SK-N-SH treated with all-trans-retinoic acid at 6 μM for 48 hours (cell line): ENCODE measurements around the gene TMUB1.

ENCODE experiments used
- ATAC-seq: fragments of 200-7000 bp; cut with Tn5 transposase; 3 replicates; pipeline ENCODE4 v1.9.1; 2020; ENCODE audit warnings: mild to moderate bottlenecking, moderate library complexity
- BACH2 ChIP-seq: fragments of 250-450 bp; sonication (Bioruptor Pico); IDR thresholded peaks from 2 replicates; pipeline ENCODE4 v1.9.0; 2021; ENCODE audit warnings: mild to moderate bottlenecking, borderline replicate concordance
- CSDC2 ChIP-seq: fragments of 250-450 bp; sonication (Bioruptor Pico); IDR thresholded peaks from 2 replicates; pipeline ENCODE4 v1.5.0; 2020; ENCODE audit warnings: mild to moderate bottlenecking, moderate library complexity
- ESRRG ChIP-seq: fragments of 250-450 bp; sonication (Bioruptor Pico); IDR thresholded peaks from 2 replicates; pipeline ENCODE4 v1.6.1; 2021; ENCODE audit warnings: mild to moderate bottlenecking
- GLIS3 ChIP-seq: fragments of 250-450 bp; sonication (Bioruptor Pico); IDR thresholded peaks from 2 replicates; pipeline ENCODE4 v1.5.0; 2020; ENCODE audit warnings: mild to moderate bottlenecking, moderate library complexity
- ISL1 ChIP-seq: fragments of 250-450 bp; sonication (Bioruptor Pico); IDR thresholded peaks from 2 replicates; pipeline ENCODE4 v2.1.2; 2022; ENCODE audit warnings: mild to moderate bottlenecking, moderate library complexity
- OSR1 ChIP-seq: fragments of 250-450 bp; sonication (Bioruptor Pico); IDR thresholded peaks from 2 replicates; pipeline ENCODE4 v1.8.0; 2022; ENCODE audit warnings: moderate library complexity, mild to moderate bottlenecking, inconsistent platforms
- RARB ChIP-seq: fragments of 250-450 bp; sonication (Bioruptor Pico); IDR thresholded peaks from 2 replicates; pipeline ENCODE4 v1.8.0; 2021; ENCODE audit warnings: mild to moderate bottlenecking, moderate library complexity
- TOX ChIP-seq: fragments of 250-450 bp; sonication (Bioruptor Pico); IDR thresholded peaks from 2 replicates; pipeline ENCODE4 v1.8.0; 2021; ENCODE audit warnings: mild to moderate bottlenecking, moderate library complexity, borderline replicate concordance
- ZC3H10 ChIP-seq: fragments of 250-450 bp; sonication (Bioruptor Pico); IDR thresholded peaks from 2 replicates; pipeline ENCODE4 v1.5.1; 2021; ENCODE audit warnings: mild to moderate bottlenecking, moderate library complexity
- ZFP30 ChIP-seq: fragments of 450-650 bp; formaldehyde crosslinking; IDR thresholded peaks from 2 replicates; pipeline ENCODE4 v1.5.0; 2022; ENCODE audit warnings: mild to moderate bottlenecking, moderate library complexity
- ZNF565 ChIP-seq: fragments of 450-650 bp; formaldehyde crosslinking; conservative IDR thresholded peaks from 2 replicates; pipeline ENCODE4 v1.5.0; 2020; ENCODE audit warnings: low read depth, mild to moderate bottlenecking, moderate library complexity
- ZNF70 ChIP-seq: fragments of 450-650 bp; formaldehyde crosslinking; IDR thresholded peaks from 2 replicates; pipeline ENCODE4 v1.5.0; 2020; ENCODE audit warnings: mild to moderate bottlenecking, moderate library complexity
- ZNF8 ChIP-seq: fragments of 450-650 bp; formaldehyde crosslinking; IDR thresholded peaks from 2 replicates; pipeline ENCODE4 v1.5.0; 2020; ENCODE audit warnings: mild to moderate bottlenecking, moderate library complexity
- TF ChIP-seq, protein P1 (sequence below): fragments of 250-450 bp; sonication (Bioruptor Pico); IDR thresholded peaks from 2 replicates; pipeline ENCODE4 v1.5.1; 2021; ENCODE audit warnings: mild to moderate bottlenecking, moderate library complexity
- TF ChIP-seq, protein P2 (sequence below): fragments of 250-450 bp; sonication (Bioruptor Pico); IDR thresholded peaks from 2 replicates; pipeline ENCODE4 v1.8.0; 2020; ENCODE audit warnings: mild to moderate bottlenecking, moderate library complexity, borderline replicate concordance
- TF ChIP-seq, protein P3 (sequence below): fragments of 250-450 bp; sonication (Bioruptor Pico); IDR thresholded peaks from 2 replicates; pipeline ENCODE4 v1.5.0; 2020; ENCODE audit warnings: mild to moderate bottlenecking, moderate library complexity
- TF ChIP-seq, protein P4 (sequence below): fragments of 250-450 bp; sonication (Bioruptor Pico); IDR thresholded peaks from 2 replicates; pipeline ENCODE4 v1.5.1; 2020; ENCODE audit warnings: low read depth, mild to moderate bottlenecking, moderate library complexity

The TMUB1 gene

DNA sequence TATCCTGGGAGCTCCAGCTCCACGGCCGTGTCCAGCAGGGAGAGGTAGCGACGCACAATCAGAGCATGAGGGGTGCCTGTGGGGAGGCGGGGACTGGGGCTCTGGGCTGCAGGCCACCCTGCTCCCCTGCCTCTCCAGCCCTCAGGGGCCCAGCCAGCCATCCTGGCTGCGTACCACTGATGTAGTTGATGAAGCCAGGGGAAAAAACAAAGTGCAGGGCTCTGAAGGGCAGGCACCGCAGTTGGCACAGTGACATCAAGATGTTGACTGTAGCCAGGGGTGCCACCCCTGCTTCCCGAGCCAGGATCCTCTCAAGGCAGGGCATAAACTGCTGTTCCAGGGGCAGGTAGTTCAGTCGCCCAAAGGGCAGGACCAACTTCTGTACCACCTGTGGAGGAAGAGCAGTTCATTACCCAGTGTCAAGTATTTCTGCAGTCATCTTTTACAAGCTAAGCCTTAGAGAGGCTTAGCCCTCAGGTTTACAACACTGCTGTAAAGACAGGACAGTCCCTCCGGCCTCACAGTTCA is 5.5 kb downstream of the TMUB1 start (continued):
- TF ChIP-seq BACH2 (CRISPR knock-in tag) = no peak
- no peak for TF ChIP-seq ZC3H10
- TF ChIP-seq, protein P1, sequence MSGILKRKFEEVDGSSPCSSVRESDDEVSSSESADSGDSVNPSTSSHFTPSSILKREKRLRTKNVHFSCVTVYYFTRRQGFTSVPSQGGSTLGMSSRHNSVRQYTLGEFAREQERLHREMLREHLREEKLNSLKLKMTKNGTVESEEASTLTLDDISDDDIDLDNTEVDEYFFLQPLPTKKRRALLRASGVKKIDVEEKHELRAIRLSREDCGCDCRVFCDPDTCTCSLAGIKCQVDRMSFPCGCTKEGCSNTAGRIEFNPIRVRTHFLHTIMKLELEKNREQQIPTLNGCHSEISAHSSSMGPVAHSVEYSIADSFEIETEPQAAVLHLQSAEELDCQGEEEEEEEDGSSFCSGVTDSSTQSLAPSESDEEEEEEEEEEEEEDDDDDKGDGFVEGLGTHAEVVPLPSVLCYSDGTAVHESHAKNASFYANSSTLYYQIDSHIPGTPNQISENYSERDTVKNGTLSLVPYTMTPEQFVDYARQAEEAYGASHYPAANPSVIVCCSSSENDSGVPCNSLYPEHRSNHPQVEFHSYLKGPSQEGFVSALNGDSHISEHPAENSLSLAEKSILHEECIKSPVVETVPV (CRISPR knock-in tag) = no peak
- no peak for TF ChIP-seq ISL1 (CRISPR knock-in tag)
- TF ChIP-seq ESRRG = no peak
- no peak for TF ChIP-seq TOX
- TF ChIP-seq ZNF565 (CRISPR knock-in tag) = no peak
- TF ChIP-seq ZFP30 (CRISPR knock-in tag) = no peak
- no peak for TF ChIP-seq CSDC2 (CRISPR knock-in tag)

DNA sequence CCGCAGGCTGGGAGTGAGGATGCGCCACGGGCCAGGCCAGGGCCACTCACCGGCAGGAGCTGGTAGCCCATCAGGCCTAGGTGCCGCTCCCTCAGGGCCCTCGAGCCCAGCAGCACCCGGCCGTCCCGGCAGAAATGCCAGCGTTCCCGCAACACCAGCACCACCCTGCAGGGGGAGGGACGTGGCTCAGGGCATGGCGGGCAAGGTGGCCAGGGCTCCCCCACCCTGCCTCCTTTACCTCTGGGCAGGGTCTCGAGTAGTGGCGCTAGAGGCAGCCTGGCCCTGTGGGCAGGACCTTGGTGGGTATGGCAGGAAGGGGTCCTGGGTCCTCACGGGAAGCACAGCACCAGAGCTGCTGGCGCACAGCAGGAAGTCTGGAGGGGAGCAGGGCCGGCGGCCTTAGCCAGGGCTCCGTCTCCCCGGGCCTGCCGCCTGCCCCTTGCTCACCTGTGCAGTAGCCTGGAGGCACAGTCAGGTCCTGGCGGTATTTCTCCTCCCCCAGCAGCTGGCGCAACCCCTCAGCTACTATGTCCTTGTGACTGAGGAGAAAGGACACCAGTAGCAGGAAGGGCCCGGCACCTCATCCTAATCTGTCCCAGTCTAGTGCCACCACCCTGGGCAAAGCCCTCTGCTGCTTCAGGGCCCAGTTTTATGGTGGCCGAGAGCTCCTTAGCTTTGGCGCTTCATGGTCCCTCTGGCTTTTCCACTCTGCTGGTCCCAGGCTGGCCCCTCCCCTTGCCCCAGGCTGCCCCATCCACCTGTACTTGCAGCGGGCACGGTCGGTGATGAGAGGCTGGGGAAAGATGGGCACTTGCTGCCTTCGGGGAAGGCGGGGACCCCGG is 6.2 kb downstream of the TMUB1 start:
- TF ChIP-seq ZNF8 = no peak
- TF ChIP-seq, protein P2, sequence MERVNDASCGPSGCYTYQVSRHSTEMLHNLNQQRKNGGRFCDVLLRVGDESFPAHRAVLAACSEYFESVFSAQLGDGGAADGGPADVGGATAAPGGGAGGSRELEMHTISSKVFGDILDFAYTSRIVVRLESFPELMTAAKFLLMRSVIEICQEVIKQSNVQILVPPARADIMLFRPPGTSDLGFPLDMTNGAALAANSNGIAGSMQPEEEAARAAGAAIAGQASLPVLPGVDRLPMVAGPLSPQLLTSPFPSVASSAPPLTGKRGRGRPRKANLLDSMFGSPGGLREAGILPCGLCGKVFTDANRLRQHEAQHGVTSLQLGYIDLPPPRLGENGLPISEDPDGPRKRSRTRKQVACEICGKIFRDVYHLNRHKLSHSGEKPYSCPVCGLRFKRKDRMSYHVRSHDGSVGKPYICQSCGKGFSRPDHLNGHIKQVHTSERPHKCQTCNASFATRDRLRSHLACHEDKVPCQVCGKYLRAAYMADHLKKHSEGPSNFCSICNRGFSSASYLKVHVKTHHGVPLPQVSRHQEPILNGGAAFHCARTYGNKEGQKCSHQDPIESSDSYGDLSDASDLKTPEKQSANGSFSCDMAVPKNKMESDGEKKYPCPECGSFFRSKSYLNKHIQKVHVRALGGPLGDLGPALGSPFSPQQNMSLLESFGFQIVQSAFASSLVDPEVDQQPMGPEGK = no peak
- TF ChIP-seq GLIS3 (CRISPR knock-in tag) = 0 out of 2 replicates have a peak, but pooled peaks have one; percentile 47
- ATAC-seq = peak; percentile 15

DNA sequence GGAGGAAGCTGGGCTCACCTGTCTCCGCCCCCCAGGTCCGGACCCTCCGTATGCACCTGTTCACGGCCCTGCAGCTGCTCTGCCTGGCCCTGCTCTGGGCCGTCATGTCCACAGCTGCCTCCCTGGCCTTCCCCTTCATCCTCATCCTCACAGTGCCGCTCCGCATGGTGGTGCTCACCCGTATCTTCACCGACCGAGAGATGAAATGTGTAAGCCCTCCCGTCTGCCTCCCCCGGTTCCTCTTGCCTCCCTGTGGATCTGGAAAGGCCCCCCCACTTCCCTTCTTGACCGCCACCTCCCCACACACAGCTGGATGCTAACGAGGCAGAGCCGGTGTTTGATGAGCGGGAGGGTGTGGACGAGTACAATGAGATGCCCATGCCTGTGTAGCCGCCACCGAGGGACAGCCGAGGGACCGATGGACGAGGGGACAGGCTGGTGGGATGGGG is 7.3 kb downstream of the TMUB1 start:
- no peak for TF ChIP-seq ZC3H10
- TF ChIP-seq OSR1 (CRISPR knock-in tag) = no peak
- no peak for TF ChIP-seq ZFP30 (CRISPR knock-in tag)
- TF ChIP-seq, protein P3, sequence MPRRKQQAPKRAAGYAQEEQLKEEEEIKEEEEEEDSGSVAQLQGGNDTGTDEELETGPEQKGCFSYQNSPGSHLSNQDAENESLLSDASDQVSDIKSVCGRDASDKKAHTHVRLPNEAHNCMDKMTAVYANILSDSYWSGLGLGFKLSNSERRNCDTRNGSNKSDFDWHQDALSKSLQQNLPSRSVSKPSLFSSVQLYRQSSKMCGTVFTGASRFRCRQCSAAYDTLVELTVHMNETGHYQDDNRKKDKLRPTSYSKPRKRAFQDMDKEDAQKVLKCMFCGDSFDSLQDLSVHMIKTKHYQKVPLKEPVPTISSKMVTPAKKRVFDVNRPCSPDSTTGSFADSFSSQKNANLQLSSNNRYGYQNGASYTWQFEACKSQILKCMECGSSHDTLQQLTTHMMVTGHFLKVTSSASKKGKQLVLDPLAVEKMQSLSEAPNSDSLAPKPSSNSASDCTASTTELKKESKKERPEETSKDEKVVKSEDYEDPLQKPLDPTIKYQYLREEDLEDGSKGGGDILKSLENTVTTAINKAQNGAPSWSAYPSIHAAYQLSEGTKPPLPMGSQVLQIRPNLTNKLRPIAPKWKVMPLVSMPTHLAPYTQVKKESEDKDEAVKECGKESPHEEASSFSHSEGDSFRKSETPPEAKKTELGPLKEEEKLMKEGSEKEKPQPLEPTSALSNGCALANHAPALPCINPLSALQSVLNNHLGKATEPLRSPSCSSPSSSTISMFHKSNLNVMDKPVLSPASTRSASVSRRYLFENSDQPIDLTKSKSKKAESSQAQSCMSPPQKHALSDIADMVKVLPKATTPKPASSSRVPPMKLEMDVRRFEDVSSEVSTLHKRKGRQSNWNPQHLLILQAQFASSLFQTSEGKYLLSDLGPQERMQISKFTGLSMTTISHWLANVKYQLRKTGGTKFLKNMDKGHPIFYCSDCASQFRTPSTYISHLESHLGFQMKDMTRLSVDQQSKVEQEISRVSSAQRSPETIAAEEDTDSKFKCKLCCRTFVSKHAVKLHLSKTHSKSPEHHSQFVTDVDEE = no peak
- TF ChIP-seq, protein P2 = no peak
- TF ChIP-seq GLIS3 (CRISPR knock-in tag) = no peak
- no peak for TF ChIP-seq ZNF70 (CRISPR knock-in tag)
- no peak for TF ChIP-seq ISL1 (CRISPR knock-in tag)
- no peak for TF ChIP-seq RARB (CRISPR knock-in tag)
- no peak for TF ChIP-seq BACH2 (CRISPR knock-in tag)
- ATAC-seq = no peak

DNA sequence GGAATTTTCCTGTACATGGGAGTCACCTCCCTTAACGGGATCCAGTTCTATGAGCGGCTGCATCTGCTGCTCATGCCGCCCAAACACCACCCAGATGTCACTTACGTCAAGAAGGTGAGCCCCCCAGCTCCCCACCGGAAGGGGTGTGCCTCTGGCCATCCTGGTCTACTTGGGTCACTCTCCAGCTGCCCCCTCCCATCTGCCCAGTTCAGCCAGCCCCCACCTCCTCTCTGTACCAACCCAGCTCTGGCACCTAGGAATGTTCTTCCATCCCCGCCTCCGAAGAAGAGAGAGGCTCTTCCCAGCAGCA is 7.7 kb downstream of the TMUB1 start:
- no peak for TF ChIP-seq ESRRG
- TF ChIP-seq OSR1 (CRISPR knock-in tag) = no peak
- TF ChIP-seq, protein P4, sequence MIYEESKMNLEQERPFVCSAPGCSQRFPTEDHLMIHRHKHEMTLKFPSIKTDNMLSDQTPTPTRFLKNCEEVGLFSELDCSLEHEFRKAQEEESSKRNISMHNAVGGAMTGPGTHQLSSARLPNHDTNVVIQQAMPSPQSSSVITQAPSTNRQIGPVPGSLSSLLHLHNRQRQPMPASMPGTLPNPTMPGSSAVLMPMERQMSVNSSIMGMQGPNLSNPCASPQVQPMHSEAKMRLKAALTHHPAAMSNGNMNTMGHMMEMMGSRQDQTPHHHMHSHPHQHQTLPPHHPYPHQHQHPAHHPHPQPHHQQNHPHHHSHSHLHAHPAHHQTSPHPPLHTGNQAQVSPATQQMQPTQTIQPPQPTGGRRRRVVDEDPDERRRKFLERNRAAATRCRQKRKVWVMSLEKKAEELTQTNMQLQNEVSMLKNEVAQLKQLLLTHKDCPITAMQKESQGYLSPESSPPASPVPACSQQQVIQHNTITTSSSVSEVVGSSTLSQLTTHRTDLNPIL (CRISPR knock-in tag) = no peak
- no peak for TF ChIP-seq ZFP30 (CRISPR knock-in tag)
- TF ChIP-seq CSDC2 (CRISPR knock-in tag) = no peak
- TF ChIP-seq, protein P1 (CRISPR knock-in tag) = no peak
- TF ChIP-seq ZNF8 = no peak
- ATAC-seq = no peak
